EL (cell line): ENCODE results near the gene CPZ.

Experiments used
- DNase-seq: peaks from one replicate; pipeline ENCODE4 v3.0.0-alpha.2; 2016

The CPZ gene

GRCh38 chr4:8596891-8597290 is 4.3 kb downstream of the CPZ start:
- DNase-seq, result no peak

GRCh38 chr4:8597319-8597718 is 4.8 kb downstream of the CPZ start:
- DNase-seq, result no peak

GRCh38 chr4:8597791-8598190 is 5.2 kb downstream of the CPZ start:
- DNase-seq, result no peak

GRCh38 chr4:8598391-8599090 is 6.0 kb downstream of the CPZ start:
- DNase-seq, result no peak

GRCh38 chr4:8599091-8599460 is 6.5 kb downstream of the CPZ start:
- no peak for DNase-seq

GRCh38 chr4:8599657-8600056 is 7.1 kb downstream of the CPZ start:
- peak; percentile 95 for DNase-seq

GRCh38 chr4:8600266-8600665 is 7.7 kb downstream of the CPZ start:
- DNase-seq, result no peak

GRCh38 chr4:8600686-8601085 is 8.1 kb downstream of the CPZ start:
- no peak for DNase-seq

- DNase-seq, result no peak
Measured at GRCh38 chr4:8601086-8601485, 8.5 kb downstream of the CPZ start.

GRCh38 chr4:8601556-8601955 is 9.0 kb downstream of the CPZ start:
- DNase-seq, result no peak

GRCh38 chr4:8602686-8603430 is 10.3 kb downstream of the CPZ start:
- no peak for DNase-seq

GRCh38 chr4:8603931-8604330 is 11.4 kb downstream of the CPZ start:
- DNase-seq, result no peak

- no peak for DNase-seq
Measured at GRCh38 chr4:8605289-8605688, 12.7 kb downstream of the CPZ start.

GRCh38 chr4:8606476-8606875 is 13.9 kb downstream of the CPZ start:
- no peak for DNase-seq

GRCh38 chr4:8606966-8607365 is 14.4 kb downstream of the CPZ start:
- no peak for DNase-seq

GRCh38 chr4:8607603-8608481 is 15.3 kb downstream of the CPZ start:
- no peak for DNase-seq

GRCh38 chr4:8608714-8609391 is 16.3 kb downstream of the CPZ start:
- DNase-seq, result no peak

- DNase-seq, result no peak
Measured at GRCh38 chr4:8609406-8609805, 16.8 kb downstream of the CPZ start.

GRCh38 chr4:8609824-8610350 is 17.3 kb downstream of the CPZ start:
- DNase-seq, result no peak

- no peak for DNase-seq
Measured at GRCh38 chr4:8610858-8611616, 18.5 kb downstream of the CPZ start.

- DNase-seq, result no peak
Measured at GRCh38 chr4:8612646-8613045, 20.1 kb downstream of the CPZ start.
